Measurements from ENCODE around the gene RWDD2A.

DNA sequence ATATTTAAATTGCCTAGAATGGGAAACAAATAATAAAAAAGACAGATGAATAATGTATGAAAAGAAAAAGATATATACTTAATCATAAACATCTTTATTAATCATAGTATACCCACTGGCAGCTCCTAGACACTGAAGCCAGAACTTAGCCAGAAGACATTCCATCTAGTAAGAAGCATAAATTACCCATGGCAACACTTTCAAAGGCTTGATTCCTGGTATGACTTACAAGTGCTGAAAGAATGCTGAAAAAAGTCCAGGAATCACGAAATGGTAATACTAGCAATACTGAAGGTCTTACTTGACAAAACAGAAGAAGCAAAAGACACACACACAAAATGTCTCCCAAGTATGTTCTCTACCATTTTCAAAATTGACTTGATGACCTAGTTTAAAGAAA, 38.0 kb downstream of the RWDD2A start:
- TF ChIP-seq, protein P1, sequence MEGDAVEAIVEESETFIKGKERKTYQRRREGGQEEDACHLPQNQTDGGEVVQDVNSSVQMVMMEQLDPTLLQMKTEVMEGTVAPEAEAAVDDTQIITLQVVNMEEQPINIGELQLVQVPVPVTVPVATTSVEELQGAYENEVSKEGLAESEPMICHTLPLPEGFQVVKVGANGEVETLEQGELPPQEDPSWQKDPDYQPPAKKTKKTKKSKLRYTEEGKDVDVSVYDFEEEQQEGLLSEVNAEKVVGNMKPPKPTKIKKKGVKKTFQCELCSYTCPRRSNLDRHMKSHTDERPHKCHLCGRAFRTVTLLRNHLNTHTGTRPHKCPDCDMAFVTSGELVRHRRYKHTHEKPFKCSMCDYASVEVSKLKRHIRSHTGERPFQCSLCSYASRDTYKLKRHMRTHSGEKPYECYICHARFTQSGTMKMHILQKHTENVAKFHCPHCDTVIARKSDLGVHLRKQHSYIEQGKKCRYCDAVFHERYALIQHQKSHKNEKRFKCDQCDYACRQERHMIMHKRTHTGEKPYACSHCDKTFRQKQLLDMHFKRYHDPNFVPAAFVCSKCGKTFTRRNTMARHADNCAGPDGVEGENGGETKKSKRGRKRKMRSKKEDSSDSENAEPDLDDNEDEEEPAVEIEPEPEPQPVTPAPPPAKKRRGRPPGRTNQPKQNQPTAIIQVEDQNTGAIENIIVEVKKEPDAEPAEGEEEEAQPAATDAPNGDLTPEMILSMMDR (IDR thresholded peaks at IDR 0.05), result no peak
- TF ChIP-seq POLR2AphosphoS5 (IDR thresholded peaks at IDR 0.05) (no peak), EP300 (IDR thresholded peaks at IDR 0.05) (no peak)

Data from suprapubic skin (tissue), 4 donors.